ENCODE measurements around the gene HOXD9.

HOXD9 gene

GRCh38 chr2:176103194-176103593 is 19.3 kb upstream of the HOXD9 start:
- Histone ChIP-seq H3K9me3 (ENCODE audit: control insufficient read depth in 5 of 5, low read length in 5 of 5) (no peaks in the 10 kb centered on the region), H3K4me3 (ENCODE audit: low read depth in 1 of 5, low read length in 5 of 5) (no peak overlapping the region), H3K27me3 (ENCODE audit: control insufficient read depth in 5 of 5, insufficient read depth in 4 of 5, low read length in 5 of 5) (peaks cover 81 to 93% (median 89%) of the 10 kb centered on the region in 5 donors), H3K9ac (ENCODE audit: low read length in 5 of 5) (no peak overlapping the region), H3K4me1 (ENCODE audit: control insufficient read depth in 5 of 5, insufficient read depth in 5 of 5, low read length in 5 of 5) (peaks cover 0 to 46% (median 35%) of the 10 kb centered on the region in 5 donors), H3K27ac (ENCODE audit: low read depth, low read length) (no peak overlapping the region), H3K36me3 (ENCODE audit: control insufficient read depth in 5 of 5, insufficient read depth in 5 of 5, low read length in 5 of 5) (no peaks in the 10 kb centered on the region)

GRCh38 chr2:176103742-176104315 is 18.7 kb upstream of the HOXD9 start:
- H3K27me3 ChIP-seq (ENCODE audit: control insufficient read depth in 5 of 5, insufficient read depth in 4 of 5, low read length in 5 of 5) = peaks cover 81 to 92% (median 87%) of the 10 kb centered on the region in 5 donors
- H3K27ac ChIP-seq (ENCODE audit: low read depth, low read length) = no peak overlapping the region
- peak overlapping the region in 2 of 5 donors; percentile 11 to 26 for H3K4me3 ChIP-seq (ENCODE audit: low read depth in 1 of 5, low read length in 5 of 5)

GRCh38 chr2:176104316-176105077 is 18.0 kb upstream of the HOXD9 start:
- peaks cover 0 to 45% (median 36%) of the 10 kb centered on the region in 5 donors for H3K4me1 ChIP-seq (ENCODE audit: control insufficient read depth in 5 of 5, insufficient read depth in 5 of 5, low read length in 5 of 5)
- H3K9ac ChIP-seq (ENCODE audit: low read length in 5 of 5) = no peak overlapping the region
- peaks cover 80 to 92% (median 87%) of the 10 kb centered on the region in 5 donors for H3K27me3 ChIP-seq (ENCODE audit: control insufficient read depth in 5 of 5, insufficient read depth in 4 of 5, low read length in 5 of 5)
- H3K4me3 ChIP-seq (ENCODE audit: low read depth in 1 of 5, low read length in 5 of 5) = peak overlapping the region in 2 of 5 donors; percentile 11 to 26
- no peak overlapping the region for H3K27ac ChIP-seq (ENCODE audit: low read depth, low read length)
- H3K9me3 ChIP-seq (ENCODE audit: control insufficient read depth in 5 of 5, low read length in 5 of 5) = no peaks in the 10 kb centered on the region
- H3K36me3 ChIP-seq (ENCODE audit: control insufficient read depth in 5 of 5, insufficient read depth in 5 of 5, low read length in 5 of 5) = no peaks in the 10 kb centered on the region

More at GRCh38 chr2:176103742-176104315, 18.7 kb upstream of the HOXD9 start:
- Histone ChIP-seq H3K9ac (ENCODE audit: low read length in 5 of 5) (no peak overlapping the region), H3K4me1 (ENCODE audit: control insufficient read depth in 5 of 5, insufficient read depth in 5 of 5, low read length in 5 of 5) (peaks cover 0 to 44% (median 38%) of the 10 kb centered on the region in 5 donors), H3K9me3 (ENCODE audit: control insufficient read depth in 5 of 5, low read length in 5 of 5) (no peaks in the 10 kb centered on the region), H3K36me3 (ENCODE audit: control insufficient read depth in 5 of 5, insufficient read depth in 5 of 5, low read length in 5 of 5) (no peaks in the 10 kb centered on the region)

DNA sequence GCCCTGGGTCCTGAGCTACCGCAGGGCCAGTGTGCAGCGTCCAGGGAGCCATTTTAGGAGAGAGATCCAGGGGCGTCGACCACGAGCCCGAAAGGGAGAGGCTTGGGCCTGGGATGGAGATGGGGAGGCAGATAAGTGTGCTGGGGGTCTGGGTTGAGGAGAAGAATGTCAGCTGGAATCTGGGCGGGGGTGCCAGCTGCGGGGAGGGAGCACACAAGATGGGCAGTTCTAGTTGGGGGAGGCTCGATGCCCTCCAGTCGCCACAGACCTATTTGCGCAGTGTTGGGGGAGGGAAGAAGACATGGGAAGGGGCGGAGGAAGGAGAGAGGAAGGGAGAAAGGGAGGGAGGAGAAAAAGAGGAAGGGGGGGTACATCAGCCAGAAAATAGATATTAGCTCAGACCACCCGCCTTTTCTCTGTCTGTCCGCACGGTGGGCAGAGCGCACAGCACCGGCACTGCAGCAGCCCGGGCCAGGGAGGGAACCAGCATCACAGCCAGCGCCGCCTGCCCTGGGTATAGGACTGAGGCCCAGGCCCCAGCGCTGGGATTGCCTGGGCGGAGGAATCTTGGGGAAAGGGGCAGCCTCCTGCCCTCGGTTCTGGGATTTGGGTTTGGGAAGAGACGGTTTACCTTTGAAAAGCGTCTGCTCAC is 17.3 kb upstream of the HOXD9 start:
- no peak overlapping the region for H3K9ac ChIP-seq (ENCODE audit: low read length in 5 of 5)
- H3K36me3 ChIP-seq (ENCODE audit: control insufficient read depth in 5 of 5, insufficient read depth in 5 of 5, low read length in 5 of 5) = no peaks in the 10 kb centered on the region
- H3K4me3 ChIP-seq (ENCODE audit: low read depth in 1 of 5, low read length in 5 of 5) = no peak overlapping the region
- peaks cover 79 to 92% (median 87%) of the 10 kb centered on the region in 5 donors for H3K27me3 ChIP-seq (ENCODE audit: control insufficient read depth in 5 of 5, insufficient read depth in 4 of 5, low read length in 5 of 5)
- no peak overlapping the region for H3K27ac ChIP-seq (ENCODE audit: low read depth, low read length)
- H3K9me3 ChIP-seq (ENCODE audit: control insufficient read depth in 5 of 5, low read length in 5 of 5) = no peaks in the 10 kb centered on the region
- H3K4me1 ChIP-seq (ENCODE audit: control insufficient read depth in 5 of 5, insufficient read depth in 5 of 5, low read length in 5 of 5) = peaks cover 0 to 39% (median 29%) of the 10 kb centered on the region in 5 donors

DNA sequence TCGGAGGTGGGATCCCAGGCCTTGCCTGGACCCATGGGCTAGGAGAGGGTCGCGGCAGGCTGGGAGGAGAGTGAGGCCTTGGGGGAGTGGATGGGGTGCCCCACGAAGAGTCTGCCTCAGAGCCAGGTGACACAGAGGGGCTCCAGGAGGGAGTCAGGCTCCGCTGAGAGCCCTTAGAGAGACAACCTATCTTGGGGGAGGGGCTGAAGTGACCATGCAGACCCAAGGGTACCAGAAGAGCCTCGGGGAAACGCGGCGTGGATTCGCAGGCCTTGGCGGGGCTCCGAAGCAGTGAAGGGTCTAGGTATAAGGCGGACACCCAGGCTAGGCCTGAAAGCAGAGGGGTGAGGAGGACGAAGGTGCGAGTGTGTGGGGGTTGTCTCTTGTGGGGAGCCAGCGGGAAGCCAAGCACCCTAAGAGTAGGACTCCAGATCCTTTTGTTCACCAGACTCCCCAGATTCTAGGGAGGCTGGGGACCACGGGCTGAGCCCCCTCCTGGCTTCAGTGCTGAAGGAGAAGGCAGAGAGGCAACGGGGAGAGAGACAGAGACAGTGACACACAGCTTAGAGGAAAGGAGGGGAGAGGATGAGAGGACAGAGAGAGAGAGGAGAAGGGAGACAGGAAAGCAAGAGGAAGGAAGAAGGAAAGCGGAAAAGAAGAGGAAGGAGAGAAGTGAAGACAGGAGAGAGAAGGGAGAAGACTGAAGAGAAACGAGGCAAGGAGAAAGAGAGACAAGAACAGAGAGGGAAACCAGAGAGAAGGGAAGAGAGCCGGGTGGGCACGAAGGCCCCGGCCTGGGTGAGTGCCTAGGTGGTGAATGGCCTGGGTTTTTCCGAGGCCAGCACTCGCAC is 16.6 kb upstream of the HOXD9 start:
- peaks cover 0 to 39% (median 26%) of the 10 kb centered on the region in 5 donors for H3K4me1 ChIP-seq (ENCODE audit: control insufficient read depth in 5 of 5, insufficient read depth in 5 of 5, low read length in 5 of 5)
- no peak overlapping the region for H3K27ac ChIP-seq (ENCODE audit: low read depth, low read length)
- peaks cover 76 to 92% (median 87%) of the 10 kb centered on the region in 5 donors for H3K27me3 ChIP-seq (ENCODE audit: control insufficient read depth in 5 of 5, insufficient read depth in 4 of 5, low read length in 5 of 5)
- no peak overlapping the region for H3K9ac ChIP-seq (ENCODE audit: low read length in 5 of 5)
- no peaks in the 10 kb centered on the region for H3K36me3 ChIP-seq (ENCODE audit: control insufficient read depth in 5 of 5, insufficient read depth in 5 of 5, low read length in 5 of 5)
- H3K4me3 ChIP-seq (ENCODE audit: low read depth in 1 of 5, low read length in 5 of 5) = peak overlapping the region in 1 of 5 donors; percentile 57
- H3K9me3 ChIP-seq (ENCODE audit: control insufficient read depth in 5 of 5, low read length in 5 of 5) = no peaks in the 10 kb centered on the region

GRCh38 chr2:176106581-176107539 is 15.7 kb upstream of the HOXD9 start, which contains the start of gene HOXD11:
HOXD11 (plus strand) TSS chr2:176107280; CDS start chr2:176107356, 76 bp downstream.
- H3K4me1 ChIP-seq (ENCODE audit: control insufficient read depth in 5 of 5, insufficient read depth in 5 of 5, low read length in 5 of 5) = peaks cover 0 to 44% (median 26%) of the 10 kb centered on the region in 5 donors
- H3K4me3 ChIP-seq (ENCODE audit: low read depth in 1 of 5, low read length in 5 of 5) = peak within 1 kb of the TSS in 4 of 5 donors; percentile 17 to 57 (median 42)
- H3K27me3 ChIP-seq (ENCODE audit: control insufficient read depth in 5 of 5, insufficient read depth in 4 of 5, low read length in 5 of 5) = peaks cover 73 to 92% (median 87%) of the 10 kb centered on the region in 5 donors
- no peaks in the 10 kb centered on the region for H3K36me3 ChIP-seq (ENCODE audit: control insufficient read depth in 5 of 5, insufficient read depth in 5 of 5, low read length in 5 of 5)
- no peak within 1 kb of the TSS for H3K27ac ChIP-seq (ENCODE audit: low read depth, low read length)
- H3K9me3 ChIP-seq (ENCODE audit: control insufficient read depth in 5 of 5, low read length in 5 of 5) = no peaks in the 10 kb centered on the region
- H3K9ac ChIP-seq (ENCODE audit: low read length in 5 of 5) = no peak within 1 kb of the TSS

GRCh38 chr2:176107731-176108181 is 14.8 kb upstream of the HOXD9 start:
- H3K27me3 ChIP-seq (ENCODE audit: control insufficient read depth in 5 of 5, insufficient read depth in 4 of 5, low read length in 5 of 5) = peaks cover 74 to 92% (median 87%) of the 10 kb centered on the region in 5 donors
- H3K4me1 ChIP-seq (ENCODE audit: control insufficient read depth in 5 of 5, insufficient read depth in 5 of 5, low read length in 5 of 5) = peaks cover 0 to 44% (median 26%) of the 10 kb centered on the region in 5 donors
- no peak overlapping the region for H3K9ac ChIP-seq (ENCODE audit: low read length in 5 of 5)
- H3K27ac ChIP-seq (ENCODE audit: low read depth, low read length) = no peak overlapping the region
- H3K36me3 ChIP-seq (ENCODE audit: control insufficient read depth in 5 of 5, insufficient read depth in 5 of 5, low read length in 5 of 5) = no peaks in the 10 kb centered on the region
- no peaks in the 10 kb centered on the region for H3K9me3 ChIP-seq (ENCODE audit: control insufficient read depth in 5 of 5, low read length in 5 of 5)
- H3K4me3 ChIP-seq (ENCODE audit: low read depth in 1 of 5, low read length in 5 of 5) = no peak overlapping the region

DNA sequence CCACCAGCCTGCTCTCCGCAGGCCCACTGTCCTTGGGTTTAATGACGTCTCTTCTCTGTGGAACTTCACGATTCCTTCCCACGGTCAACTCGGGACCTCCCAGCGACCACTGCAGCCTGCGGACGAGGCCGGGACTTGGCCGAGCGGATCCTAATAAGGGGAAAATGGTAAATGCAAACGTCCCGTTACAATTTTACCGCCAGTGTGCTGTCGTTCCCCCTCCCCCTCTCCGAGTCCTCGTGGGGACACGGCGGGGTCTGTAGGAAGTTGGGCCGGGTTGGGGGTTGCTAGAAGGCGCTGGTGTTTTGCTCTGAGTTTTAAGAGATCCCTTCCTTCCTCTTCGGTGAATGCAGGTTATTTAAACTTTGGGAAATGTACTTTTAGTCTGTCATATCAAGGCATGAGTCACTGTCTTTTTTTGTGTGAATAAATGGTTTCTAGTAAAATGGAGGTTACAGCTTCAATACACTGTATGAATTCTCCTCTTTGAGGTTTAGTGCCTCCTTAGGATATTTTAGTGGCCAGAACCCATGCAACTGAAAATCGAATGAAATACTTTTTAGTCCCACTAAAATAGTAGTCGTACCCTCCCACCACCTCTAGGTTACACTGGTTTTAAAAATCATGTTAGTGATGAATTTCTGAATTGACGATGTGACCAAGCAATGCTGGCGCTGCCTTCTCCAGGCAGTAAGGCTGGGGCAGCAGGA is 13.2 kb upstream of the HOXD9 start:
- Histone ChIP-seq H3K4me1 (ENCODE audit: control insufficient read depth in 5 of 5, insufficient read depth in 5 of 5, low read length in 5 of 5) (peaks cover 0 to 39% (median 21%) of the 10 kb centered on the region in 5 donors), H3K36me3 (ENCODE audit: control insufficient read depth in 5 of 5, insufficient read depth in 5 of 5, low read length in 5 of 5) (no peaks in the 10 kb centered on the region), H3K4me3 (ENCODE audit: low read depth in 1 of 5, low read length in 5 of 5) (no peak overlapping the region), H3K27ac (ENCODE audit: low read depth, low read length) (no peak overlapping the region), H3K9ac (ENCODE audit: low read length in 5 of 5) (no peak overlapping the region), H3K27me3 (ENCODE audit: control insufficient read depth in 5 of 5, insufficient read depth in 4 of 5, low read length in 5 of 5) (peaks cover 76 to 90% (median 85%) of the 10 kb centered on the region in 5 donors), H3K9me3 (ENCODE audit: control insufficient read depth in 5 of 5, low read length in 5 of 5) (no peaks in the 10 kb centered on the region)
